HEK293 (cell line): ENCODE measurements around the gene CLEC4G.

Experiments used
- CTCF ChIA-PET: fragments of 350-600 bp; formaldehyde crosslinking; extraction: SDS; loops from one replicate; lab custom pipeline; 2021; ENCODE audit warnings: antibody characterized with exemption; lab: Yijun Ruan, JAX
- POLR2A ChIA-PET: fragments of 300-600 bp; formaldehyde crosslinking; extraction: SDS; loops from one replicate; lab custom pipeline; 2020; ENCODE audit warnings: antibody characterized with exemption, inconsistent platforms; lab: Yijun Ruan, JAX
- H3K27ac ChIP-seq: fragments of 200-500 bp; sonication (Bioruptor generic); 2 replicates; pipeline ENCODE4 v1.5.1; 2014; ENCODE audit warnings: low read depth, low read length, control low read depth, inconsistent platforms; ENCODE audit errors: extremely low read depth
- H3K36me3 ChIP-seq, 2 experiments: fragments of 200-500 bp in 1 of 2; sonication (Bioruptor generic) in 1 of 2; 1 replicate in 1 of 2; 2 replicates in 1 of 2; pipeline ENCODE4 v1.5.1; 2014 to 2017; ENCODE audit warnings: inconsistent platforms in 2 of 2, low read length in 2 of 2; ENCODE audit not compliant: control insufficient read depth in 2 of 2, insufficient read depth in 1 of 2
- H3K4me1 ChIP-seq: fragments of 200-500 bp; sonication (Bioruptor generic); 2 replicates; pipeline ENCODE4 v1.5.1; 2014; ENCODE audit warnings: mild to moderate bottlenecking, low read length, inconsistent platforms; ENCODE audit not compliant: control insufficient read depth, insufficient read depth
- H3K4me3 ChIP-seq: 2 replicates; pipeline ENCODE4 v1.5.1; 2011; ENCODE audit warnings: low read depth, mild to moderate bottlenecking, control low read depth, low read length, moderate library complexity
- H3K9me3 ChIP-seq: fragments of 200-500 bp; sonication (Bioruptor generic); 2 replicates; pipeline ENCODE4 v1.5.1; 2014; ENCODE audit warnings: low read depth, low read length, inconsistent platforms; ENCODE audit not compliant: control insufficient read depth, insufficient read depth
- FEZF1 ChIP-seq: fragments of 450-650 bp; formaldehyde crosslinking; IDR thresholded peaks from 2 replicates; pipeline ENCODE4 v1.5.1; 2016; ENCODE audit warnings: missing biosample characterization, missing genetic modification characterization
- GLIS2 ChIP-seq: fragments of 450-650 bp; formaldehyde crosslinking; IDR thresholded peaks from 2 replicates; pipeline ENCODE4 v1.5.1; 2016; ENCODE audit warnings: missing biosample characterization, missing genetic modification characterization
- HOXC10 ChIP-seq: sonication (generic); formaldehyde crosslinking; IDR thresholded peaks from 2 replicates; pipeline ENCODE4 v1.8.1; 2023; ENCODE audit warnings: mild to moderate bottlenecking, missing genetic modification reagents
- KLF1 ChIP-seq: fragments of 450-650 bp; formaldehyde crosslinking; IDR thresholded peaks from 2 replicates; pipeline ENCODE4 v1.5.1; 2016; ENCODE audit warnings: missing biosample characterization, missing genetic modification characterization
- KLF16 ChIP-seq: fragments of 450-650 bp; formaldehyde crosslinking; IDR thresholded peaks from 2 replicates; pipeline ENCODE4 v1.5.1; 2017; ENCODE audit warnings: missing biosample characterization, missing genetic modification characterization
- SCRT2 ChIP-seq: fragments of 450-650 bp; formaldehyde crosslinking; IDR thresholded peaks from 2 replicates; pipeline ENCODE4 v1.5.1; 2016; ENCODE audit warnings: missing biosample characterization, missing genetic modification characterization
- ZBTB48 ChIP-seq: fragments of 450-650 bp; formaldehyde crosslinking; IDR thresholded peaks from 2 replicates; pipeline ENCODE4 v1.5.1; 2016; ENCODE audit warnings: missing biosample characterization, missing genetic modification characterization
- ZFP3 ChIP-seq: fragments of 450-650 bp; formaldehyde crosslinking; IDR thresholded peaks from 2 replicates; pipeline ENCODE4 v1.5.1; 2016; ENCODE audit warnings: low read depth, missing biosample characterization, missing genetic modification characterization
- ZIC2 ChIP-seq: fragments of 450-650 bp; formaldehyde crosslinking; IDR thresholded peaks from 2 replicates; pipeline ENCODE4 v1.5.1; 2016; ENCODE audit warnings: missing biosample characterization, missing genetic modification characterization
- ZNF138 ChIP-seq: fragments of 450-650 bp; formaldehyde crosslinking; IDR thresholded peaks from 2 replicates; pipeline ENCODE4 v1.5.1; 2016; ENCODE audit warnings: missing biosample characterization, missing genetic modification characterization, borderline replicate concordance
- ZNF16 ChIP-seq: fragments of 450-650 bp; formaldehyde crosslinking; IDR thresholded peaks from 2 replicates; pipeline ENCODE4 v1.5.1; 2016; ENCODE audit warnings: low read depth, missing biosample characterization, missing genetic modification characterization
- ZNF169 ChIP-seq: fragments of 450-650 bp; formaldehyde crosslinking; IDR thresholded peaks from 2 replicates; pipeline ENCODE4 v1.5.1; 2016; ENCODE audit warnings: missing biosample characterization, missing genetic modification characterization
- ZNF19 ChIP-seq: fragments of 450-650 bp; formaldehyde crosslinking; IDR thresholded peaks from 2 replicates; pipeline ENCODE4; 2016; ENCODE audit warnings: missing biosample characterization, missing genetic modification characterization, low read depth
- ZNF211 ChIP-seq: fragments of 450-650 bp; formaldehyde crosslinking; IDR thresholded peaks from 2 replicates; pipeline ENCODE4 v1.5.1; 2016; ENCODE audit warnings: low read depth, missing biosample characterization, missing genetic modification characterization
- ZNF24 ChIP-seq: fragments of 450-650 bp; formaldehyde crosslinking; IDR thresholded peaks from 2 replicates; pipeline ENCODE4 v1.5.1; 2016; ENCODE audit warnings: missing biosample characterization, missing genetic modification characterization
- ZNF324 ChIP-seq: fragments of 450-650 bp; formaldehyde crosslinking; IDR thresholded peaks from 2 replicates; pipeline ENCODE4 v1.5.1; 2016; ENCODE audit warnings: missing biosample characterization, missing genetic modification characterization
- ZNF529 ChIP-seq: fragments of 450-650 bp; formaldehyde crosslinking; IDR thresholded peaks from 2 replicates; pipeline ENCODE4 v1.5.1; 2017; ENCODE audit warnings: missing genetic modification characterization, missing biosample characterization; ENCODE audit not compliant: insufficient replicate concordance
- ZNF548 ChIP-seq: fragments of 450-650 bp; formaldehyde crosslinking; IDR thresholded peaks from 2 replicates; pipeline ENCODE4 v1.5.1; 2016; ENCODE audit warnings: missing biosample characterization, missing genetic modification characterization
- ZNF558 ChIP-seq: fragments of 450-650 bp; formaldehyde crosslinking; IDR thresholded peaks from 2 replicates; pipeline ENCODE4 v1.5.1; 2016; ENCODE audit warnings: missing biosample characterization, missing genetic modification characterization
- ZNF660 ChIP-seq: fragments of 450-650 bp; IDR thresholded peaks from 2 replicates; pipeline ENCODE4 v1.5.1; 2018; ENCODE audit warnings: missing biosample characterization, mild to moderate bottlenecking, missing genetic modification characterization
- ZNF768 ChIP-seq: fragments of 450-650 bp; formaldehyde crosslinking; IDR thresholded peaks from 2 replicates; pipeline ENCODE4 v1.5.1; 2018; ENCODE audit warnings: missing biosample characterization, mild to moderate bottlenecking, missing genetic modification characterization
- TF ChIP-seq, protein P1 (sequence below): fragments of 450-650 bp; formaldehyde crosslinking; IDR thresholded peaks from 2 replicates; pipeline ENCODE4 v1.5.1; 2016; ENCODE audit warnings: missing biosample characterization, missing genetic modification characterization
- TF ChIP-seq, protein P2 (sequence below): fragments of 450-650 bp; formaldehyde crosslinking; IDR thresholded peaks from 2 replicates; pipeline ENCODE4 v1.5.1; 2016; ENCODE audit warnings: missing biosample characterization, missing genetic modification characterization
- TF ChIP-seq, protein P3 (sequence below): fragments of 450-650 bp; formaldehyde crosslinking; IDR thresholded peaks from 2 replicates; pipeline ENCODE4 v1.5.1; 2016; ENCODE audit warnings: missing biosample characterization, missing genetic modification characterization, borderline replicate concordance
- TF ChIP-seq, protein P4 (sequence below): fragments of 450-650 bp; formaldehyde crosslinking; IDR thresholded peaks from 2 replicates; pipeline ENCODE4 v1.5.1; 2016; ENCODE audit warnings: missing biosample characterization, missing genetic modification characterization
- TF ChIP-seq, protein P5 (sequence below): fragments of 450-650 bp; formaldehyde crosslinking; IDR thresholded peaks from 2 replicates; pipeline ENCODE4 v1.5.1; 2017; ENCODE audit warnings: missing biosample characterization, missing genetic modification characterization

The CLEC4G gene

DNA sequence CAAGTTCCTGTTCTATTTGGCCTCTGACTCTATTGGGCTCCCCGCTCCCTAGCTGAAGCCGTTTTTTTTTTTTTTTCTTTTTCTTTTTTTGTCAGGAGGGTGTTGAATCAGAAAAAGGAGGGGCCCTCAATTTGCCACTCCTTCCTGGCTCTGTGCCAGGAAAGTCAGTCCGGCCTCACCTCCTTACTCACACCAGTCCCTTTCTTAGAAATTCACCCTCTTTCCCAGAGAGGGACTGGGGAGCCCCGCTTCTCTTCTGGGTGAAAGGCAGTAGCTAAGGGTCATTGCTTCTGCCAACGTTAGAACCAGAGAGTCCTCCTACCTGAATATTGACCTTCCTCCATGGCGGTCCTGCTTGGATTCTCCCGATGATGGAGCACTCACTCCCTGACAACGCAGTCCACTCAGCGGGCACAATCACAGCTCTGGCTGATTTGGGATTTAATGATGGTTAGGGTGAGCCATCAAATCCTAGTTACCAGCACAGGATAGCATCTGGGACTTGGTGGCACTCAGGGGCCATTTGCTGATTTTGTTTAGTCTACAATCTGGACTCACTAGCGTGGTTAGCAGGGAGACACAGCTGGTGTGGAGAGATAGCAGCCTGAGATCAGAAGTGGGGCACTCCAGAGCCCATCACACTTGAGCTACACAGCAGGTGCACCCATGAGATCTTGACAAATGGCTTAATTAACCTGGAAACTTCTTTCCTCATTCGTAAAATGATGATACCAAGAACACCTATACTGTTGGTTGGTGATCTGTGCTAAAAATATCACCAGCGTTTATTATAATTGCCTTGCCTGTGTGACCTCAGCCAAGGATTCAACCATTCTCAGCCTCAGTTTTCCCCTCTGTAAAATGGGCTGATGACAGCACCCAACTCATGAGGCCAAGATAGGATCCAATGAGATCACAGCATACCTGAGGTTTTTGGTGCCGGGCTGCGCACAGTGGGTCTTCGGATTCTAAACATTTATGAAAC, 32.2 kb downstream of the CLEC4G start:
- H3K4me3 ChIP-seq: no peak overlapping the region
- no peaks in the 10 kb centered on the region for H3K4me1 ChIP-seq
- no peaks in the 10 kb centered on the region for H3K9me3 ChIP-seq
- no peak overlapping the region for H3K27ac ChIP-seq
- no peaks in the 10 kb centered on the region for H3K36me3 ChIP-seq
- ChIA-PET POLR2A (interaction anchor here (0.6 to 1.8 kb wide), 3 partner anchors 14 to 1358 kb away, joined by 3 to 6 read pairs (median 3); no protein-coding TSS in a partner anchor), CTCF (interaction anchor here (0.5 to 2.2 kb wide), 3 partner anchors 19 to 302 kb away, joined by 3 to 8 read pairs (median 3); partner anchors contain the start of gene TRAPPC5)
- no peak for TF ChIP-seq ZNF138 (tag by site-specific recombination)
- no peak for TF ChIP-seq GLIS2 (tag by site-specific recombination)
- TF ChIP-seq ZNF24 (tag by site-specific recombination): no peak
- no peak for TF ChIP-seq ZNF19 (tag by site-specific recombination)
- TF ChIP-seq ZNF548 (tag by site-specific recombination): no peak
- TF ChIP-seq FEZF1 (tag by site-specific recombination): no peak
- 0 out of 2 replicates have a peak, but pooled peaks have one; percentile 27 for TF ChIP-seq ZNF16 (tag by site-specific recombination)
- TF ChIP-seq ZIC2: peak; percentile 26; the same call in 1 of the 2 replicates
- no peak for TF ChIP-seq ZNF211
- no peak for TF ChIP-seq ZNF169 (tag by site-specific recombination)
- TF ChIP-seq, protein P1, sequence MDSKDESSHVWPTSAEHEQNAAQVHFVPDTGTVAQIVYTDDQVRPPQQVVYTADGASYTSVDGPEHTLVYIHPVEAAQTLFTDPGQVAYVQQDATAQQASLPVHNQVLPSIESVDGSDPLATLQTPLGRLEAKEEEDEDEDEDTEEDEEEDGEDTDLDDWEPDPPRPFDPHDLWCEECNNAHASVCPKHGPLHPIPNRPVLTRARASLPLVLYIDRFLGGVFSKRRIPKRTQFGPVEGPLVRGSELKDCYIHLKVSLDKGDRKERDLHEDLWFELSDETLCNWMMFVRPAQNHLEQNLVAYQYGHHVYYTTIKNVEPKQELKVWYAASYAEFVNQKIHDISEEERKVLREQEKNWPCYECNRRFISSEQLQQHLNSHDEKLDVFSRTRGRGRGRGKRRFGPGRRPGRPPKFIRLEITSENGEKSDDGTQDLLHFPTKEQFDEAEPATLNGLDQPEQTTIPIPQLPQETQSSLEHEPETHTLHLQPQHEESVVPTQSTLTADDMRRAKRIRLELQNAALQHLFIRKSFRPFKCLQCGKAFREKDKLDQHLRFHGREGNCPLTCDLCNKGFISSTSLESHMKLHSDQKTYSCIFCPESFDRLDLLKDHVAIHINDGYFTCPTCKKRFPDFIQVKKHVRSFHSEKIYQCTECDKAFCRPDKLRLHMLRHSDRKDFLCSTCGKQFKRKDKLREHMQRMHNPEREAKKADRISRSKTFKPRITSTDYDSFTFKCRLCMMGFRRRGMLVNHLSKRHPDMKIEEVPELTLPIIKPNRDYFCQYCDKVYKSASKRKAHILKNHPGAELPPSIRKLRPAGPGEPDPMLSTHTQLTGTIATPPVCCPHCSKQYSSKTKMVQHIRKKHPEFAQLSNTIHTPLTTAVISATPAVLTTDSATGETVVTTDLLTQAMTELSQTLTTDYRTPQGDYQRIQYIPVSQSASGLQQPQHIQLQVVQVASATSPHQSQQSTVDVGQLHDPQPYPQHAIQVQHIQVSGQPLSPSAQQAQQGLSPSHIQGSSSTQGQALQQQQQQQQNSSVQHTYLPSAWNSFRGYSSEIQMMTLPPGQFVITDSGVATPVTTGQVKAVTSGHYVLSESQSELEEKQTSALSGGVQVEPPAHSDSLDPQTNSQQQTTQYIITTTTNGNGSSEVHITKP: no peak
- TF ChIP-seq ZNF660: no peak; the same call in 1 of the 2 replicates
- no peak for TF ChIP-seq ZNF324 (tag by site-specific recombination)
- TF ChIP-seq, protein P2, sequence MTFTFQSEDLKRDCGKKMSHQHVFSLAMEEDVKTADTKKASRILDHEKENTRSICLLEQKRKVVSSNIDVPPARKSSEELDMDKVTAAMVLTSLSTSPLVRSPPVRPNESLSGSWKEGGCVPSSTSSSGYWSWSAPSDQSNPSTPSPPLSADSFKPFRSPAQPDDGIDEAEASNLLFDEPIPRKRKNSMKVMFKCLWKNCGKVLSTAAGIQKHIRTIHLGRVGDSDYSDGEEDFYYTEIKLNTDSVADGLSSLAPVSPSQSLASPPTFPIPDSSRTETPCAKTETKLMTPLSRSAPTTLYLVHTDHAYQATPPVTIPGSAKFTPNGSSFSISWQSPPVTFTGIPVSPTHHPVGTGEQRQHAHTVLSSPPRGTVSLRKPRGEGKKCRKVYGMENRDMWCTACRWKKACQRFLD (tag by site-specific recombination): no peak
- TF ChIP-seq HOXC10 (CRISPR knock-in tag): no peak
- TF ChIP-seq ZNF768: no peak
- TF ChIP-seq SCRT2 (tag by site-specific recombination): no peak
- TF ChIP-seq, protein P3, sequence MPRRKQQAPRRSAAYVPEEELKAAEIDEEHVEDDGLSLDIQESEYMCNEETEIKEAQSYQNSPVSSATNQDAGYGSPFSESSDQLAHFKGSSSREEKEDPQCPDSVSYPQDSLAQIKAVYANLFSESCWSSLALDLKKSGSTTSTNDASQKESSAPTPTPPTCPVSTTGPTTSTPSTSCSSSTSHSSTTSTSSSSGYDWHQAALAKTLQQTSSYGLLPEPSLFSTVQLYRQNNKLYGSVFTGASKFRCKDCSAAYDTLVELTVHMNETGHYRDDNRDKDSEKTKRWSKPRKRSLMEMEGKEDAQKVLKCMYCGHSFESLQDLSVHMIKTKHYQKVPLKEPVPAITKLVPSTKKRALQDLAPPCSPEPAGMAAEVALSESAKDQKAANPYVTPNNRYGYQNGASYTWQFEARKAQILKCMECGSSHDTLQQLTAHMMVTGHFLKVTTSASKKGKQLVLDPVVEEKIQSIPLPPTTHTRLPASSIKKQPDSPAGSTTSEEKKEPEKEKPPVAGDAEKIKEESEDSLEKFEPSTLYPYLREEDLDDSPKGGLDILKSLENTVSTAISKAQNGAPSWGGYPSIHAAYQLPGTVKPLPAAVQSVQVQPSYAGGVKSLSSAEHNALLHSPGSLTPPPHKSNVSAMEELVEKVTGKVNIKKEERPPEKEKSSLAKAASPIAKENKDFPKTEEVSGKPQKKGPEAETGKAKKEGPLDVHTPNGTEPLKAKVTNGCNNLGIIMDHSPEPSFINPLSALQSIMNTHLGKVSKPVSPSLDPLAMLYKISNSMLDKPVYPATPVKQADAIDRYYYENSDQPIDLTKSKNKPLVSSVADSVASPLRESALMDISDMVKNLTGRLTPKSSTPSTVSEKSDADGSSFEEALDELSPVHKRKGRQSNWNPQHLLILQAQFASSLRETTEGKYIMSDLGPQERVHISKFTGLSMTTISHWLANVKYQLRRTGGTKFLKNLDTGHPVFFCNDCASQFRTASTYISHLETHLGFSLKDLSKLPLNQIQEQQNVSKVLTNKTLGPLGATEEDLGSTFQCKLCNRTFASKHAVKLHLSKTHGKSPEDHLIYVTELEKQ (tag by site-specific recombination): no peak
- TF ChIP-seq ZFP3 (tag by site-specific recombination): no peak
- no peak for TF ChIP-seq ZNF558 (tag by site-specific recombination)
- TF ChIP-seq ZBTB48 (tag by site-specific recombination): peak; percentile 45; the same call in 1 of the 2 replicates
- no peak for TF ChIP-seq KLF16 (tag by site-specific recombination)
- TF ChIP-seq KLF1 (tag by site-specific recombination): peak; percentile 34
- TF ChIP-seq, protein P4, sequence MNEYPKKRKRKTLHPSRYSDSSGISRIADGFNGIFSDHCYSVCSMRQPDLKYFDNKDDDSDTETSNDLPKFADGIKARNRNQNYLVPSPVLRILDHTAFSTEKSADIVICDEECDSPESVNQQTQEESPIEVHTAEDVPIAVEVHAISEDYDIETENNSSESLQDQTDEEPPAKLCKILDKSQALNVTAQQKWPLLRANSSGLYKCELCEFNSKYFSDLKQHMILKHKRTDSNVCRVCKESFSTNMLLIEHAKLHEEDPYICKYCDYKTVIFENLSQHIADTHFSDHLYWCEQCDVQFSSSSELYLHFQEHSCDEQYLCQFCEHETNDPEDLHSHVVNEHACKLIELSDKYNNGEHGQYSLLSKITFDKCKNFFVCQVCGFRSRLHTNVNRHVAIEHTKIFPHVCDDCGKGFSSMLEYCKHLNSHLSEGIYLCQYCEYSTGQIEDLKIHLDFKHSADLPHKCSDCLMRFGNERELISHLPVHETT (tag by site-specific recombination): no peak
- TF ChIP-seq, protein P5, sequence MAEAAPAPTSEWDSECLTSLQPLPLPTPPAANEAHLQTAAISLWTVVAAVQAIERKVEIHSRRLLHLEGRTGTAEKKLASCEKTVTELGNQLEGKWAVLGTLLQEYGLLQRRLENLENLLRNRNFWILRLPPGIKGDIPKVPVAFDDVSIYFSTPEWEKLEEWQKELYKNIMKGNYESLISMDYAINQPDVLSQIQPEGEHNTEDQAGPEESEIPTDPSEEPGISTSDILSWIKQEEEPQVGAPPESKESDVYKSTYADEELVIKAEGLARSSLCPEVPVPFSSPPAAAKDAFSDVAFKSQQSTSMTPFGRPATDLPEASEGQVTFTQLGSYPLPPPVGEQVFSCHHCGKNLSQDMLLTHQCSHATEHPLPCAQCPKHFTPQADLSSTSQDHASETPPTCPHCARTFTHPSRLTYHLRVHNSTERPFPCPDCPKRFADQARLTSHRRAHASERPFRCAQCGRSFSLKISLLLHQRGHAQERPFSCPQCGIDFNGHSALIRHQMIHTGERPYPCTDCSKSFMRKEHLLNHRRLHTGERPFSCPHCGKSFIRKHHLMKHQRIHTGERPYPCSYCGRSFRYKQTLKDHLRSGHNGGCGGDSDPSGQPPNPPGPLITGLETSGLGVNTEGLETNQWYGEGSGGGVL (tag by site-specific recombination): peak; percentile 24; the same call in 1 of the 2 replicates
- TF ChIP-seq ZNF529: no peak
